Naive B cell (primary cell): Measurements from ENCODE around the gene PDE8A. TPM values are rescaled to one million over a fixed set of nuclear protein-coding genes. Genes with fewer than 3 reads are reported as not detected.
"Not testable (repeated sequence)": the region's sequence is repeated elsewhere in the genome, so short reads cannot be mapped to it uniquely, and the experiment has no call there.

Source experiments
- ATAC-seq, 2 donors: fragments of 150-1000 bp; cut with Tn5 transposase; 2 replicates each; pipeline ENCODE4 v1.10.0; 2021; ENCODE audit warnings: low read depth in 2 of 2, mild to moderate bottlenecking in 2 of 2, moderate library complexity in 2 of 2
- DNase-seq: peaks from one replicate; pipeline ENCODE4 v3.0.0; 2022
- H3K27ac Mint-ChIP-seq, 6 donors: one replicate each; pipeline ENCODE4 v1.8.0; 2020 to 2022; ENCODE audit warnings: mild to moderate bottlenecking in 6 of 6, mixed read lengths in 6 of 6, moderate library complexity in 5 of 6, inconsistent platforms in 2 of 6
- H3K27me3 Mint-ChIP-seq, 3 donors: one replicate each; pipeline ENCODE4 v1.8.0; 2021 to 2022; ENCODE audit warnings: mixed read lengths in 3 of 3, mild to moderate bottlenecking in 1 of 3
- H3K36me3 Mint-ChIP-seq, 2 donors: one replicate each; pipeline ENCODE4 v1.8.0; 2020 to 2022; ENCODE audit warnings: mixed read lengths in 2 of 2, inconsistent platforms in 1 of 2, mild to moderate bottlenecking in 1 of 2
- H3K4me1 Mint-ChIP-seq, 3 donors: one replicate each; pipeline ENCODE4 v1.8.0; 2020 to 2022; ENCODE audit warnings: mixed read lengths in 3 of 3, inconsistent platforms in 1 of 3, mild to moderate bottlenecking in 1 of 3, moderate library complexity in 1 of 3
- H3K4me3 Mint-ChIP-seq, 8 donors: one replicate each; pipeline ENCODE4 v1.8.0; 2020 to 2022; ENCODE audit warnings: mild to moderate bottlenecking in 8 of 8, mixed read lengths in 8 of 8, moderate library complexity in 8 of 8, inconsistent platforms in 2 of 8
- H3K9me3 Mint-ChIP-seq, 7 donors: one replicate each; pipeline ENCODE4 v1.8.0; 2020 to 2022; ENCODE audit warnings: mixed read lengths in 7 of 7, mild to moderate bottlenecking in 5 of 7, inconsistent platforms in 2 of 7, moderate library complexity in 1 of 7
- polyA plus RNA-seq, 6 donors: library from polyadenylated mRNA; unstranded; fragments of 300-500 nt; fragmentation: Illumina TruSeq; gene quantifications; one replicate each; pipeline ENCODE4 v1.2.3, GENCODE V29; 2021; ENCODE audit warnings: low read depth in 6 of 6

PDE8A gene
- polyA plus RNA-seq, 6 donors from 2014 or later, result 3.1 to 6.5 (median 4.0) TPM

- H3K4me1 Mint-ChIP-seq, result peaks cover 31 to 78% (median 72%) of the 10 kb centered on the region in 3 donors
- not testable (repeated sequence) for DNase-seq, ATAC-seq, H3K9me3 Mint-ChIP-seq, H3K4me3 Mint-ChIP-seq, H3K36me3 Mint-ChIP-seq, H3K27me3 Mint-ChIP-seq
- peak overlapping the region in 2 of 6 donors; percentile 27 to 32 for H3K27ac Mint-ChIP-seq
Measured at GRCh38 chr15:84987351-84987750, 5.7 kb downstream of the PDE8A start.

DNA sequence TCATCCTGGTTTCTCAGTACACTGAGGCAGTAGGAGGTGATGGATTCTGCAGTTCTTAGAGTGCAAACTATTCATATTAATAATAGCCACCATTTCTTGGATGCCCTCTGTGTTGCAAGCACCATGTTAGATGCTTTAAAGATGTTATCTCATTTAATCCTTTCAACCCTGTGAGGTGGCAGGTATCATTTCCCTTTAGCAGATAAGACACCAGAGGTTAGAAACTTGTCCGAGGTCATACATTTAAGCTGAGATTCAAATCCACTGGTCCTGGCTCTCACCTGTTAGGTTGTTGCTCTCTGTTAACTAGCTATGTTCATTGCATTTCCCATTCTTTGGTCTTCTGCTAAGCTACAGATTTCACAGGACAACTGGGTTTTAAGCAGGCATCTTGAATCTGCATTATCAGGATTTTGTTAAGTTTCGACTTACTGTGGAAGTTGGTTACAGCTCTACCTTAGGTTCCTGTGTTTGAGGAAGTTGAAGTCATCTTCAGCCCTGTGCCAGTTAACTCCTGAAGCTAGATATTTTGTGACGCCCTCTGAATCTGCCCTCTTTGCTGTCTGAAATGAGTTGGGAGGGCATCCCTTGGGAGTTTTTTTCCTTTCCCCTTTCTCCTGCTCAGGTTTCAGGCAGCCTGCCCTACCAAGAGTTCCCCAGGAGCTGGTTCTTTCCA lies 6.4 kb downstream of the PDE8A start:
- no peaks in the 10 kb centered on the region for H3K36me3 Mint-ChIP-seq
- no peaks in the 10 kb centered on the region for H3K27me3 Mint-ChIP-seq
- peak; percentile 25 for DNase-seq
- peak overlapping the region in 7 of 8 donors; percentile 28 to 73 (median 56) for H3K4me3 Mint-ChIP-seq
- peak; percentile 67 to 75 for ATAC-seq
- no peaks in the 10 kb centered on the region for H3K9me3 Mint-ChIP-seq
- H3K27ac Mint-ChIP-seq, result peak overlapping the region in 5 of 6 donors; percentile 77 to 88 (median 83)
- peaks cover 36 to 76% (median 69%) of the 10 kb centered on the region in 3 donors for H3K4me1 Mint-ChIP-seq

GRCh38 chr15:84988909-84989644 lies 7.4 kb downstream of the PDE8A start:
- peak overlapping the region in 2 of 8 donors; percentile 1 to 54 for H3K4me3 Mint-ChIP-seq
- no peaks in the 10 kb centered on the region for H3K36me3 Mint-ChIP-seq
- DNase-seq (no peak), ATAC-seq (no peak)
- peaks cover 40 to 70% (median 62%) of the 10 kb centered on the region in 3 donors for H3K4me1 Mint-ChIP-seq
- no peaks in the 10 kb centered on the region for H3K27me3 Mint-ChIP-seq
- H3K9me3 Mint-ChIP-seq, result no peaks in the 10 kb centered on the region
- peak overlapping the region in 3 of 6 donors; percentile 3 to 88 (median 79) for H3K27ac Mint-ChIP-seq

DNA sequence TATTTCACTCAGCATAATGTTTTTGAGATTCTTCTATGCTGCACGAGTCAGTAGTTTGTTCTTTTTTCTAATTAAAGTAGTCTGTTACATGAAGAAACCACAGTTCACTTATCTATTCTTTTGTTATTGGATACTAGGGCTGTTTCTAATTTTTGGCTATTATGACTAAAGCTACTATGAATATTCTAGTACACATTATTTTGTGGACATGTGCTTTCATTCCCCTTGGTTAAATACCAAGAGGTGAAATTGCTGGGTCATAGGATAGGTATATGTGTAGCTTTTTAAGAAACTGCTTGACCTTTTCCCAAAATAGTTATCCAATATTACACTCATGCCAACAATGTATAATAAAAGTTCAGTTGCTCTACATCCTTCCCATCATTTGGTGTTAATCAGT lies 8.9 kb downstream of the PDE8A start:
- H3K27me3 Mint-ChIP-seq, result no peaks in the 10 kb centered on the region
- no peaks in the 10 kb centered on the region for H3K9me3 Mint-ChIP-seq
- no peaks in the 10 kb centered on the region for H3K36me3 Mint-ChIP-seq
- H3K4me1 Mint-ChIP-seq, result peaks cover 41 to 63% (median 58%) of the 10 kb centered on the region in 3 donors
- no peak overlapping the region for H3K4me3 Mint-ChIP-seq
- ATAC-seq, result no peak
- DNase-seq, result no peak
- H3K27ac Mint-ChIP-seq, result peak overlapping the region in 2 of 6 donors; percentile 58 to 77

DNA sequence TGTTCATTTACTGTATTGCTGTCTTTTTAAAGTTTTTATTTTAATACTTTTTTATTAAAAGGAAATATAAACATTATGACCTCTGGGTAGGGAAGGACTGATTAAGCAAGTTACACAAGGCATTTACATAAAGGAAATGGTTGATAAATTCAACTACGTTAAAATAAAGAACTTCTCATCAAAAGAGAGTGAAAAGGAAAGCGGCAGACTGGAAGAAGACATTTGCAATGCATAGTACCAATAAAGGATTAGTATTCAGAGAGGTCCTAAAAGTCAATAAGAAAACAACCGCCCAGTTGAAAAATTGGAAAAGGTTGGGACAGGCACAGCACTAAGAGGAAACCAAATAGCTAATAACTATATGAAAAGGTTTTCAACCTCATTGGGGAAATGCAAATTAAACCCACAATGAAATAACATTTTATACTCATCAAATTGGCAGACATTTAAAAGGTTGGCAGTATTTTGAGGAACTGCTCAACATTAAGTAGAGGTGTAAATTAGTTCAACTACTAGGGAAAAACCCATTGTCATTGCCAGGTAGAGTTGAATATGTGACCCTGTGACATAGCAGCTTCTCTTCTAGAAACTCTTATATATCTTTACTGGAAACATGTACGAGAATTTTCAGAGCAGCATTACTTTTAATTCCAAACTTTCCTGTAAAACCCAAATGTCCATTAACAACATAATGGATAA lies 9.5 kb downstream of the PDE8A start:
- H3K4me1 Mint-ChIP-seq, result peaks cover 41 to 59% (median 56%) of the 10 kb centered on the region in 3 donors
- no peaks in the 10 kb centered on the region for H3K9me3 Mint-ChIP-seq
- H3K27ac Mint-ChIP-seq, result peak overlapping the region in 5 of 6 donors; percentile 39 to 77 (median 58)
- H3K27me3 Mint-ChIP-seq, result no peaks in the 10 kb centered on the region
- peak; percentile 26 for DNase-seq
- ATAC-seq, result peak; percentile 80 to 84
- peak overlapping the region in 6 of 8 donors; percentile 1 to 52 (median 26) for H3K4me3 Mint-ChIP-seq
- no peaks in the 10 kb centered on the region for H3K36me3 Mint-ChIP-seq

DNA sequence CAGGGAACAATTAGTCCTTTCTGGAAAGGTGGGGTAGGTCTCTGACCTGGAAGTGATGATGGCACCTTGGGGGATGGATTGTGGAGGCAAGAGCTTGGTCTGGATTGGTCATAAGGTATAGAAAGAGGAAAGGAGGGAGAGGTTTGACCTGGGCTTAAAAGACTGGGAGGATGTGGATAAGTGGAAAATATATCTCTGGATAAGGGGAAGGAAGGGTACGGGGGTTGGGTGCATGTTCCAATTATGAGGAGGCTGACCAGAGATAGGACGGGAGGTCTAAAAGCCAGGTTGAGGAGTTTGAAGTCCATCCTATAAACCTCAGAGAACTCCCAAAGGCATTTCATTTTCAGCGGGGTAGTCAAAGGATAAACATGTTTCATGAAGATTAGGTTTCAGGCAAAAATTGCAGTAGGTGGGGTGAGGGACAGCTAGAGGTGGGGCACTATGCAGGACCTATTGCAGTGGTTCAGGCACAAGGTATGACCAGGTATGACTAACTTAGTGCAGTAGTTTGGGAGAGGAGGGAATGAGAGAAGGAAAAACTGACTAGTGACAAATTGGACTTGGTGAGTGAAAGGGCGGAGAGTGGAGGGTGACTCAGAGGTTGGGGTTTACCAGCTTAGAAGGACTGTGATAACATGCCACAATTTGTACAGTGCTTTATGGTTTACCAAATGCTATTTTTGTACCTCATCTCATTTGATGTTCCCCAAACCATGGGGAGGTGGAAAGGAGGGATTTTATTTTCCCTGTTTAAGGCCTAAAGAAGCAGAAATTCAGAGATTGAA lies 10.7 kb downstream of the PDE8A start:
- H3K4me1 Mint-ChIP-seq, result peaks cover 41 to 54% (median 47%) of the 10 kb centered on the region in 3 donors
- H3K36me3 Mint-ChIP-seq, result no peaks in the 10 kb centered on the region
- peak overlapping the region in 3 of 6 donors; percentile 54 to 77 (median 60) for H3K27ac Mint-ChIP-seq
- H3K9me3 Mint-ChIP-seq, result no peaks in the 10 kb centered on the region
- ATAC-seq (no peak), DNase-seq (no peak)
- H3K27me3 Mint-ChIP-seq, result no peaks in the 10 kb centered on the region
- H3K4me3 Mint-ChIP-seq, result no peak overlapping the region

- Mint-ChIP-seq H3K4me1 (peaks cover 25 to 45% (median 42%) of the 10 kb centered on the region in 3 donors), H3K9me3 (no peaks in the 10 kb centered on the region), H3K27ac (no peak overlapping the region), H3K4me3 (no peak overlapping the region), H3K27me3 (no peaks in the 10 kb centered on the region), H3K36me3 (no peaks in the 10 kb centered on the region)
- no peak for ATAC-seq
- DNase-seq, result no peak
Measured at GRCh38 chr15:84996055-84996454, 14.4 kb downstream of the PDE8A start.

DNA sequence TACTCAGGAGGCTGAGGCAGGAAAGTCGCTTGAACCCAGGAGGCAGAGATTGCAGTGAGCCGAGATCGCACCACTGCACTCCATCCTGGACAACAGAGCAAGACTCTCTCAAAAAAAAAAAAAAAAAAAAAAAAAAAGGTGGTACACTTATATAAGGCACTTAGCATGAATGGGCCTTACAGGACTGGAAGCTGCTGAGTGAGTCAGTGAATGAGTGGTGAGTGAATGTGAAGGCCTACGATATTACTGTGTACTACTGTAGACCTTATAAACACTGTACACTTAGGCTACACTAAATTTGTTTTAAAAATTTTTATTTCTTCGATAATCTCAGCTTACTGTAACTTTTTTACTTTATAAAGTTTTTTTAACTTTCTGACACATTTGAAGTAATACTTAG lies 15.1 kb downstream of the PDE8A start:
- not testable (repeated sequence) for H3K9me3 Mint-ChIP-seq, H3K36me3 Mint-ChIP-seq, H3K4me3 Mint-ChIP-seq, H3K27me3 Mint-ChIP-seq, ATAC-seq, H3K27ac Mint-ChIP-seq, DNase-seq
- H3K4me1 Mint-ChIP-seq, result peaks cover 25 to 45% (median 42%) of the 10 kb centered on the region in 3 donors

- H3K4me1 Mint-ChIP-seq, result peaks cover 27 to 44% (median 41%) of the 10 kb centered on the region in 3 donors
- not testable (repeated sequence) for ATAC-seq, H3K4me3 Mint-ChIP-seq, H3K9me3 Mint-ChIP-seq, H3K36me3 Mint-ChIP-seq, DNase-seq, H3K27me3 Mint-ChIP-seq, H3K27ac Mint-ChIP-seq
Measured at GRCh38 chr15:84997214-84997613, 15.6 kb downstream of the PDE8A start.

- Mint-ChIP-seq H3K36me3 (no peaks in the 10 kb centered on the region), H3K4me1 (peaks cover 34 to 66% (median 52%) of the 10 kb centered on the region in 3 donors), H3K27me3 (no peaks in the 10 kb centered on the region), H3K9me3 (no peaks in the 10 kb centered on the region), H3K4me3 (peak overlapping the region in 1 of 8 donors; percentile 35), H3K27ac (no peak overlapping the region)
- ATAC-seq, result no peak
- DNase-seq, result no peak
Measured at GRCh38 chr15:85000189-85000864, 18.7 kb downstream of the PDE8A start.

- DNase-seq, result no peak
- Mint-ChIP-seq H3K27me3 (no peaks in the 10 kb centered on the region), H3K4me1 (peaks cover 34 to 67% (median 52%) of the 10 kb centered on the region in 3 donors), H3K36me3 (no peaks in the 10 kb centered on the region), H3K9me3 (no peaks in the 10 kb centered on the region), H3K27ac (peak overlapping the region in 4 of 6 donors; percentile 40 to 61 (median 48)), H3K4me3 (peak overlapping the region in 1 of 8 donors; percentile 9)
- ATAC-seq, result no peak
Measured at GRCh38 chr15:85000937-85001336, 19.3 kb downstream of the PDE8A start.

DNA sequence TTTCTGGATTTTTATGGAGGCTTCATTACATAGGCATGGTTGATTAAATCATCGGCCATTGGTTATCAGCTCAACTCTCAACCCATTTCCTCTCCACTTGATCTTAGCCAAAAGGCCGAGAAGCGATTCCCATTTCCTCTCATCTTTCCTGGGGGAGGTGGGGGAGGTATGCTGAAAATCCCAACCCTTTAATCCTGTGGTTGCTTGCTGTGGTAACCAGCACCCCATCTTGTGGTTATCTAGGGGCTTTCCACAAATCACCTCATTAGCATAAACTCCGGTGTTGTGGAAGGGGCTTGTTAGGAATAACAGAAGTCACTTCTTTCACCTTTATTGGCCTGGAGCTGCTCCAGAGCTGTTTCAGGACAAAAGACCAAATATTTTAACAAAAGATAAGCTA lies 20.9 kb downstream of the PDE8A start:
- Mint-ChIP-seq H3K36me3 (no peaks in the 10 kb centered on the region), H3K27me3 (no peaks in the 10 kb centered on the region), H3K27ac (peak overlapping the region in 2 of 6 donors; percentile 36 to 44), H3K4me1 (peaks cover 41 to 67% (median 59%) of the 10 kb centered on the region in 3 donors), H3K4me3 (peak overlapping the region in 5 of 8 donors; percentile 21 to 49 (median 39)), H3K9me3 (no peaks in the 10 kb centered on the region)
- DNase-seq, result no peak
- ATAC-seq, result peak; percentile 44 to 56
